Stimulated activated naive CD4-positive, alpha-beta T cell treated with Interleukin-2 at 50 U/mL for 16 hours (primary cell): ENCODE measurements around the gene CALHM2.
A peak's percentile ranks its signal among the peaks of the same experiment; 100 is the strongest.
"Not testable (repeated sequence)": the region's sequence is repeated elsewhere in the genome, so short reads cannot be mapped to it uniquely, and the experiment has no call there.

Source experiments
- DNase-seq: peaks from one replicate; lab custom pipeline; 2025; lab: John Stamatoyannopoulos, UW

The CALHM2 gene, protein sequence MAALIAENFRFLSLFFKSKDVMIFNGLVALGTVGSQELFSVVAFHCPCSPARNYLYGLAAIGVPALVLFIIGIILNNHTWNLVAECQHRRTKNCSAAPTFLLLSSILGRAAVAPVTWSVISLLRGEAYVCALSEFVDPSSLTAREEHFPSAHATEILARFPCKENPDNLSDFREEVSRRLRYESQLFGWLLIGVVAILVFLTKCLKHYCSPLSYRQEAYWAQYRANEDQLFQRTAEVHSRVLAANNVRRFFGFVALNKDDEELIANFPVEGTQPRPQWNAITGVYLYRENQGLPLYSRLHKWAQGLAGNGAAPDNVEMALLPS

DNA sequence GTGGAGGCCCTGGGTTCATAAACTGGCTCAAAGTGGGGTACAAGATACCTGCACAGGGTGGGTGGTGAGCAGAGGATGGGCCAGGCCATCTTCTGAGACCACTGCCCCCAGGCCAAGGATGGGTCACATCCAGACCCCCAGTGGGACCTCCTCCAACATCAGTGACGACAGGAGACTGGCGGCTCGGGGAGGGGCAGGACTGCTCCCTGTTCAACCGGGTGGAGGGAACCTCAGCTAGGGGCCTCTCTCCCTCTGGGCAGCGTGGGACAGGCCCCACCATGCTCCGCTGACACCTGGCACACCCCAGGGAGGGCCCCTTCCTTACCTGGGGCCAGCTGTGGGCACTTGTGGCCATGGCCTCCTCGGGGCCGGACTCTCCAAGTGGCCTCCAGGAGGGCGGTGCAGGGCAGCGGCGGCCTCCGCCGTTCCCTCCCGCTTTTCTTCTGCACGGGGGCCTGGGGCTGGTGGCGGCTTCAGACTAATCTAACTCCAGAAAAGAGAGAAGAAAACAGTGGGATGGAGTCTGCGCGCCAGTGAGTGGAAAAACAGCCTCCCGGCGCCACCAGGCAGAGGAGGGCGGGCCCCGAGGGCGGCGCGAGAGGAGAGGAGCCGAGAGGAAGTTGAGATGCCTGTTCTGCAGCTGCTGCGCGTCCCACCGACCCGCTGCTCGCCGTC lies at the start of gene CALHM2:
TSS of gene CALHM2 (minus strand) at position 540 of the 675 bp plus-strand sequence. CDS start 2,429 bp downstream, outside the sequence.
- peak; percentile 62 for DNase-seq

DNA sequence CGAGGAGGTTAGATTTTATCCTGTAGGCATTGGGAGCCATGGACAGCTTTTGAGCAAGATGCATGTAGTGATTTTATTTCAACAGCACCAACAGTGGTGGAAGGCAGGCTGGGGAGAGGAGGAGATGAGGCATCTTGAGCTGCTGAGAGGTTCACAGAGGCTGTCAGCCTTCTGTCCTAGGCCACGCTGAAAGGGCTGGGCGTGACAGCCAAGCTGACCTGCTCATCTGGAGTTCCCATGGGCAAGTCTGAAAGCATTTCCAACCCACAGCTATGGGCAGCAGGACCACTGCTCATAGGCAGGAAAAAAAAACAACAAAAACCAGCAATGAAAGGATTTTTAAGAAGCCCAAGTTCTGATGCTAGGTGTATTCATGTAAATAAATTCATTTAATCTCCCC lies 49.0 kb upstream of the CALHM2 start:
- no peak for DNase-seq

DNA sequence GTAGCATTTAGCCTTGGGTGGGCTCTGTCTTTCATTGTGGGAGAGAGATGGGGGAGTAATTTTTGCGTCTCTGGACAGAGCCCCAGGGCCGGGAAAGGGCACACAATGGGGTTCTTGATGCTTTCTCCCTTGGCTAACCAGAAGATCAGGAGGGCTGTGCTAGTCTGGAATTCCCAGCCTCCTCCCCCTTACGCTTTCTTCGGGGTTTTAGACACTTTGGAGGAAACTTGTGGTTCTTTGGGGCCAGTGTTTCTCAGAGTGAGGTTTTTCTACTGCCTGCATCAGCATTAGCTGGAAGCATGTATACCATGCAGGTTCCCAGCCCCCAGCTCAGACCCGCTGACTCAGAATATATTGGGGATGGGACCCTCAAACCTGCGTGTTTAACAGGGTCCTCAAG lies 48.3 kb upstream of the CALHM2 start:
- DNase-seq = no peak

DNA sequence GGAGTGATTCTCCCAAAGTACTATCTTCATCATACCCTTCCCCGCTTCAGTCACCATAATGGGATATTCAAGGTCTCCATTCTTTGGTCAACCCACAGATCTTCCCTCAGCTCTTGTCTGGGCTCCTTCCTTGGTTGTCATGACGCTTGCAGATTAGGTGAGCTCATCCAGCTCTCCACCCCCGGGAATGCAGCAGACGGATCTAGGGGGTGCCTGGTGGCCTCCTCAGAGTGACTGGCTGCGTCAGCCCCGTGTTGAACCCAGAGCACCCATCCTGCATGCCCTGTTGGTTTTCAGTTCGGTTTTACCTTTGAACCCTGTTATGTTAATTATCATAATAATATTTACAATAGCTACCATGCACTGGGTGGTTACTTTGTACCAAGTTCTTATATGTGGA lies 47.7 kb upstream of the CALHM2 start:
- DNase-seq = no peak

DNA sequence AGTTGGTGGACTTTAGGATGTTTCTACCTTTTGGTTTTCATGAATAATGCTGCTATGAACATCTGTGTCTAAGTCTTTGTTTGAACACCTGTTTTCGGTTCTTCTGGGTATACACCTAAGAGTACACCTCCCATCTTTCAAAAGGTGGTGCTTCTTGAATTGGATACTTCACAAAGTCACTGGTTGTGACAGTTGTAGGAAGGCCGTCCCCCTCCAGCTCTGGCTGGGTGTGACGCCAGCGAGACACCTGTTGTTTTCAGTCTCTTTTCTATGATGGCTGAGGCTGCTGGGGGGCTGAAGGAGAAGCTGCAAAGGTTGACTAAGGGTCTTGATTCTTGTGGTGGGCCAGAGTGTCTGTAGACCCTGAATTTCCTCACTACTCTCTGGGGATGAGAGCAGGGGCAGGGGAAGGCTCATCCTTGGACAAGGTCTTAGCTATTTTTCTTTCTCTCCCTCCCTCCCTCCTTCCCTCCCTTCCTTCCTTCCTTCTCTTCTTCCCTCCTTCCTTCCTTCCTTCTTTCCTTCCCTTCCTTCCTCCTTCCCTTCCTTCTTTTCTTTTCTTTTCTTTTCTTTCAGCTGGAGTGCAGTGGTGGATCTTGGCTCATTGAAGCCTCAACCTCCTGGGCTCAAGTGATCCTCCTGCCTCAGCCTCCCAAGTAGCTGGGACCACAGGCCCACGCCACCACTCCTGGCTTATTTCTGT lies 46.9 kb upstream of the CALHM2 start:
- DNase-seq = no peak

DNA sequence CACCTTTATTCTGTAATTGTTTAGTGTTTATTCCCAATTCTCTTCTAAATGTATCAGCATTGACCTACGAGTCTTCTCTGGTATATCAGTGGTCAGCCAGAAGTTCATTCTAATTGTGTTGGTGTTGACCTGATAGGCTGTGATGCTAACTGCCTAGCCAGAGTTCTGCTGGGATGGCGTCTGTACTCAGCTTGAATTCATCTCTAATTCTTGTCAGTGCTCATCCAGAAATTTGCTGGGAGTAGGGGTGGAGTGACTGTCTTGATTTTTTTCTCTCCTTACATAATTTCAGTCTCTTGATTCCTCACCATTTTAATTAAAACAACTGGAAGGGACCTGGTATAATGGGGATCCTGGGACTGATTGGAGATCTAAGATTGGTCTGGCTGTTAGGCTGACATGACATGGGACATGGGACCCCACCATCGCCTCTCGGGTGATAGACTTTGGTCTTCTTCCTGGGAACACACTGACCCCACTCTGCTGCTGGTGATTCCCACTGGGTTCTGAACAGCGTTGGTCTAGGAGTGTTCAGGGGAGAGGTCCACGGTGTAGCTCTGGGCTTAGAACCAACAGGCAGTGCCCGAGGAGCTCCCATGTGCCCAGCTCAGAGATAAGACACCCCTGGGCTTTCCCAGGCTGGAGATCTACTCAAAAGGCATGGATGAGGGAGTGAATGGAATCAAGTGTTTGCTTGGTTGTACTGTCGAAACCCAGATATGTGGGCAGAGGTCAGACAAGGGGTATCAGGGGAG lies 45.2 kb upstream of the CALHM2 start:
- no peak for DNase-seq

DNA sequence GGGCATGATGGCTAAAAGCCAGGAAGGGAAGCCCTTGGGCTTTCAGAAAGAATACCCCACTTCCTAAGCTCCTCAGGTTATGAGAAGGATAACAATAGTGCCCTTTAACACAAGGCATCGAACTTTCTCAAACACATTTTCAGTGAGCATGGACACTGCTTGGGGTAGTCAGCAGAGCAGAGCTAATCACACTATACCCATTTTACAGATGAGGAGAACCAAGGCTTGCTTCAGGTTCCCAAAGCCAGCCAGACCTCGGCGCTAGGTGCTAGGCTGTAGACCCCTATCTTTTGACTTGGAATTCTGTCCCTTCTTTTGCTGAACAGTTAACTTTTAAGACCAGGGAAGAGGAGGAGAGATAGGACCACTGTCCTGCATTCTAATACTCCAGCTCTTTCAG lies 43.2 kb upstream of the CALHM2 start:
- DNase-seq = no peak

DNA sequence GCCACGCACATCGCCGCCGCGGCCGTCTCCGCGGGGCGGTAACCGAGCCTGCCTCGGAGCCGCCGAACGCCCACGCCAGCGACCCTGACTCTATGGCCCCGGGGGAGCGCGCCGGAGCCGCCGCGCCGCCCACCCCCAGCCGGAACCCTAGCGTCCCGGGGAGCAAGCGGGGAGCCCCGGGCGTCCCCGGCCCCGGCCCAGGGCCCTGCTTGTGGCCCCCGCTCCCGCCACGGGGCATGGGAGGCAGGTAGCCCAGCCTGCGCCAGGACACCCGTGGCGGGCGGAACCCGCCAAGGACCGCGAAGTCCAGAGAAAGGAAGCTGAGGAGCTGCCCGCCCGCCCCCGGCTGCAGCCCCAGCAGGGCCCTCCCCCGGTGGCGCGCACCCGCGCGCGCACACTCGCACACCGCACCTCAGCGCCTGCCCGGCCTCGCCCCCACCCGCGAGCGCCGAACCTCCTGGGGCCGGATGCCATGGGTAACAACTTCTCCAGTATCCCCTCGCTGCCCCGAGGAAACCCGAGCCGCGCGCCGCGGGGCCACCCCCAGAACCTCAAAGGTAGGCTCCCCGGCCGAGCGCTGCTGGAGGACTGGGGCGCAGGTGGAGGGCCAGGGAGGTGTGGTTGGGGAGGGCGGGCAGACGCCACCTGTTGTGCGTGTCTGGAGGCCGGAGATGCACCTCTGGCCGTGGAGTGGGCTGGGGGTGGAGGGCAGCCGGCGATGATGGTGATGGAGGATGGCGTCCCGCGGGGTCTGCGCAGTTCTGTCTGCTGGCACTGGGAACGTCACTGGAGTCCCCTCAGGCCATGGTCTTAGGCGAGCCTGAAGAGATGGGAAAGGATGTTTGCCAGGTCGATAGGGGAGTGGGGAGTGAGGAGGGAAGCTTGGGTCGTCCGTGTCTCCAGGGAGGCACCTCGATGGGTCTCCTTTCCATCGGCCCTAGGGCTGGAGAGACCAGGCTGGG lies 42.0 kb upstream of the CALHM2 start:
- DNase-seq = peak; percentile 6

DNA sequence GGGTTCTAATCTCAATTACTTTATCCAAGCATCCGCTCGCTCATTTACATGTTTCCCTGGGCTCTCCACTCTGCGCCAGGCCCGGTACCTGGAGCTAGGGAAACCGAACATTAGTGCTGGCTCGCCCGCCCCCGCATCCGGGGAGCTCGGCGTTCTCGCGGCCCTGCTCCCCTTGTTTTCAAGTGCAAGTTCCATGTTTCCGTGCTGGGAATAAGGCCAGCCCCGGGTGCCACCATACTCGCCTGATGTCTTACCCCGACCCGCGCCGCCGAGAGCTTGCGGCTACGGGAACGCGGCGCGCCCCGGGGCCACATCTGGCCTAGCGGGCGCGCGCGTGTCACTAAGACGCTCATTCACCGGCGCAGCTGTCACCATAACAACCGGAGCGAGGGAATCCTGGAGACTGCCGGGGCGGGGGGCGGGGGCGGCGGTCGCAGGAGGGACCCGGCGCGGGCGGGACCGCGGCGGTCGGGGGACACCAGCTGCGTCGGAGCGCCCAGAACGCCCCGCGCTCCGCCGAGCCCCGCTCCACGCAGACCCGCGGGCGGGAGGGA lies 41.3 kb upstream of the CALHM2 start, which contains the start of gene NEURL1:
TSS of gene NEURL1 (plus strand) at position 344 of the 554 bp plus-strand sequence. CDS start 683 bp downstream, outside the sequence.
- DNase-seq = peak; percentile 8

DNA sequence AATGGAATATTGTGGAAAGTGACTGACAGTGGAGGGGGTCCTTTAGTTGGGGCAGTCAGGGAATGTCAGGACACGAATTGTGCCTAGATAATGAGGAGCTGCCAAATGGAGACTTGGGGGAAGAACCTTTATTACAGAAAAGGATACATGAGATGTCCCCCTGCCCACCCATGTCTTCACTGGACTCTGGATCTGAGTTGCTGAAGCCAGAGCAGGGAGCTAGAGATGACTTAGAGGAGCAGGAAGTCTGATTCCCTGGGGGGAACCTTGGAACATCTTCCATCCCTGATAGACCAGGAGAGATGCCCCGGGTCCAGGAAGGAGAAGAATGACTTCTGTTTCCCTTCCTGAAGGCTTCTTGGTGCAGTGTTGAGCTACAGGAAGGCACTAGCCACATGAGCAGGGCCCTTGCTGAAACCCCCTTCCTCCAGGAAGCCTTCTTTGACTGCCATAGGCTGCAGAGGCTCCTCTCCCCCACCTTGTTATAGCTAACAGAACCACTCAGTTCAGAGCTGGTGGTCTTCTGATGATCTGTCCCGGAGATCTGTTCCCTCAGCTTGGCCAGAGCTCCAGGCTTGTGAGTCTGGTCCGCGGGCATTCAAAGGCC lies 40.6 kb upstream of the CALHM2 start:
- DNase-seq = no peak

DNA sequence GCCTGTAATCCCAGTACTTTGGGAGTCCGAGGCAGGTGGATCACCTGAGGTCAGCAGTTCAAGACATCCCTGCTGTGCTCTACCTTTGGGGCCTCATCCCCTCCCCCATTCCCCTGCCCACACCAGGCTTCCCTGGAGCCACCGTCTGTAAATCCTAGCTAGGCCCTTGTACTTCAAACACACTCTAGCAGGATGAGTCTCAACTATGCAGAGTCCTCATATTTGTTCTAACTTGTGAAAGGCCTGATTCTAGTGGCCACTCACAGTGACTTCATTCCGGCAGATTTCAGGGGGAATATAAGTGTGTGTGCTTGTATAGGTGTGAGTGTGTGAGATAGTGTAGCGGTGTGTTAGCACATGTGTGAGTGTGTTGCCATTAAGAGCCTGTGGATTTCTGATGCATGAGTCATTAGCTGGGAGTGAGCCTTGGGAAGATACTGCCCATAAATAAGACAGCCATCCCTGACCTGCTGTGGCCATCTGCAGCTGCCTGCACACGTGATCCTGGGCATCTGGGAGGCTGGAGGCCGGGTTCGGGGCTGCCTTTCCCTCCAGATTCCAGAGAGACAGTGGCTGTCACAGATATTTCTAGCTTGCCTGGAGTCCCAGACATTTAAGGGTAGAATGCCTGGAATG lies 39.7 kb upstream of the CALHM2 start:
- DNase-seq = no peak

DNA sequence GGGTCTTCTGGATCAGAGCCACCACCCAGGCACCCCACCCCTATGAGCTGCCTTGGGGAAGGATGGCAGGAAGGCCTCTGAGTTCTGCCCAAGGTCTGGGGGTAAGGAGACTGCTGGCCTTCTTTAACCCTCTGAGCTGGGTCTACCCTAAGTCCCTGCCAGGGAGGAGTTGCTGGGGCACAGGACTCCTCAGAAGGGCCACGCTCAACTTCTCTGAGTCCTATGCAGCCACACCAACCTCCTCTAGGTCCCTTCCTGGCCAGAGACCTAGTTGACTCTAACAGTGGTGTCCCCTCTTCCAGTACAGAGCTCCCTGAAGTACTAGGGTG lies 38.8 kb upstream of the CALHM2 start:
- no peak for DNase-seq

DNA sequence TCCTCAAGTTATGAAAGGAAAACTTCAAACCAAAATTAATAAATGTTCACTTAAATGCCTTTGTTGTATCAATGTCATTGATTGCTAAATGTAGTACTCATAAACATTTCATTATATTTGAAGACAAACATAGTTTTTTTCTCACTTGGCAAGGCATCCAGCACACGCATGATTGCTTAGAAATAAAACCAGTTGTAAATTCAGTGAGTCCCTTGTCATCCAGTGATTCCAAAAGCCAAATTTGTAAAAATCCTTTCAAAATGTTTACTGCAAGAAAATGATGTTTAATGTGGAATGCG lies 35.2 kb upstream of the CALHM2 start:
- no peak for DNase-seq

DNA sequence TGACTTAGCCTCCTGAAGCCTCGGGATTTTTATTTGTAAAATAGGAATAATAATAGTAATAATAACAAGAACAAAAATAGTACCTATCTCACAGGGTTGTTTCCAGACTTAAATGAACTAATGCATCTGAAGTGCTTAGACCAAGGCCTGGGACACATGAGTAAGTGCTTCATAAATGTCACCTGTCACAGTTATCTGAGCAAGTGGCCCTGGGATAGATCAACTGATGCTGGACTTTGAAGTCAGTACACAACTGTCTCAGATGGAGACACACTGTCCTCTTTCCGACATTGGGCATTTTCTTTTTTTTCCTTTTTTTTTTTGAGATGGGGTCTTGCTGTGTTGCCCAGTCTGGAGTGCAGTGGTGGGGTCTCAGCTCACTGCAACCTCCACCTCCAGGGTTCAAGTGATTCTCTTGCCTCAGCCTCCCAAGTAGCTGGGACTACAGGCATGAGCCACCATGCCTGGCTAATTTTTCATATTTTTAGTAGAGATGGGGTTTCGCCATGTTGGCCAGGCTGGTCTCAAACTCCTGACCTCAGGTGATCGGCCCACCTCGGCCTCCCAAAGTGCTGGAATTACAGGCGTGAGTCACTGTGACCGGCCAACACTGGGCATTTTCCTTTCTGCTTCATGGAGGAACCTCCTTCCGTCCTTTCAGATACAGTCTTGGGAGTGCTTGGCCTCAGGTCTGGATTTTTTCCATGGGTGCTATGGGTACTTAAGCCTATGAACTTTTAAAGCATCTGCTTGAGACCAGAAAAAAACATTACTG lies 34.7 kb upstream of the CALHM2 start:
- not testable (repeated sequence) for DNase-seq

DNA sequence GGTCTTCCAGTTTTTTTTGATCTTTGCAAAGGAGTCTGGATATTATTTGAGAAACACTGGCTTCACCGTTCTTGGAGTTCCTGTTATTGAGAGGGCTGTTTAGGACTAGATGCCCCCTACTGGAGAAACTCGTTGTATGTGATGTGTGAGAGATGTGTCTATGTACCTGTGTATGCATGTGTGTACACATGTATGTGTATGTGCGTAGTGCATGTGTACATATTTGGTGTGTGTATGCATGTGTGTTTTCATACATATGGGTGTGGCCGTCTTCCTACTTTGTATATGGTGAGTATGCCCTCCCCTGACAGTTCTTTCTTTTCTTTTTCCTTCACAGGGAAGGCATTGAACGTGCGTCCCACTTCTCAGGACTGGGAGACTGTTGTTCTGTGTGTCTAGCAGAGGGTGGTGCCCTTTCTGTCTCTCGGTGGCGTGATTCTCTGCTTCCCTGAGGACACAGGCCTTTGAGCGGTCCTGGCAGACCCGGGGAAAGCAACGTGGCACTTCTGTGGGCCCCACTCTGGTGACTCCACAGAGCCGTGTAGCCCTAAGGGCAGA lies 29.9 kb upstream of the CALHM2 start:
- peak; percentile 12 for DNase-seq

DNA sequence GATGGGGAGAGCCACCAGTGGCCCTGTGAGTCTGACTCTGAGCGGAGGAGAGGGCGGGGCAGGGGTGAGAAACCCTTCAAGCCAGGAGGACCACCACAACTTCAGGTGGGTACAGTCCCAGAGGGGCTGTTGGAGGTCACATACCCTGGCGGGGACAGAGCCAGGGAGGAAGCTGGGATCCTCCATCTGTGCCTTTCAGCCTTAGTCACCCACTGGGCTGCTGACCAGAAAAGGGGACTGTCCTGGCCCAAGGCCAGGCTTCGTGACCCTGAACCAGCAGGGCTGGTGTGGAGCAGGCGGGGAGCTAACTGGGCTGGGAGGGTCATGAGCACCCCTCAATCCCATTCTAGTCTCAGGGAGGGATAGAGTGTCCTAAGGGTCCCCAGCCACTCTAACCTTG lies 28.4 kb upstream of the CALHM2 start:
- DNase-seq = no peak

DNA sequence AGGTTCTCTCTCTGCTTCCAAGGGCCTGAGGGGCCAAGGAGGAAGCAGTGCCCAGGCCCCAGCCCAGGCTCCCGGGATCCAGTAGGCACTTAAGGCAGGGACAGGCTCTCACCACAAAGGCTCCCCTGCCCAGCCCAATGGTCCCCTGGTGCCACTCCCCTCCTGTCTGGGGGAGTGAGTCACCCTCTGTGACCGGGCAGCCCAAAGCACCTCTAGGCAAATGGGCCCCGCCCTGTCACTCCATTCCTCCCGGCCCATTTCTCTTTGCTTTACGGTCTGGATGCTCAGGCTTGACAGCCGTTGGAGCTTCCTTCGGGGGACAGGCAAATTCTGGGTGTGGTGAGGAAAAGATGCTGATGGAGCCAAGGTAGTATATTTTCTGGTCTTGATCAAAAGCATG lies 27.0 kb upstream of the CALHM2 start, which contains the start of gene CALHM3:
TSS of gene CALHM3 (minus strand) at position 106 of the 400 bp plus-strand sequence. CDS start 208 bp downstream, outside the sequence.
- DNase-seq = no peak

DNA sequence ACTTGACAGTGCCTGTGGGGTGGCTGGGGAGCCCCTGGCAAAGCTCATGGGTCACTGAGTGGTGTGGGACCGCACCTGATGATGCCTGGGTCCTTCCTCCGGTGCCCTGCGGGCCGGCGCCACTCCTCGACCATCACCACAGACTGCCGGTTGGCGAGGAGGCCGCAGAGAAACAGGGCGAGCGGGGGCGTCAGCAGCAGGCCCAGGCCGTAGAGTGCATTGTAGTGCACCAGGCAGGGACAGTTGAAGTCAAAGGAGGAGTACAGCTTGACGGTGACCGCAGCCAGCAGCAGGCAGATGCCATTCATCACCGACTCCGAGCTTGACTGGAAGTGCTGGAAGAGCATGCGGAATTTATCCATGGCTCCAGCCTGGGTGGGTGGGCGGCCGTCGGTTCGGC lies 26.5 kb upstream of the CALHM2 start:
- no peak for DNase-seq
